ENCODE measurements around the gene GABRA4. TPM values are rescaled to one million over a fixed set of nuclear protein-coding genes. Genes with fewer than 3 reads are reported as not detected.

Gene GABRA4
- total RNA-seq, 6 experiments from 2014 or later: not detected

DNA sequence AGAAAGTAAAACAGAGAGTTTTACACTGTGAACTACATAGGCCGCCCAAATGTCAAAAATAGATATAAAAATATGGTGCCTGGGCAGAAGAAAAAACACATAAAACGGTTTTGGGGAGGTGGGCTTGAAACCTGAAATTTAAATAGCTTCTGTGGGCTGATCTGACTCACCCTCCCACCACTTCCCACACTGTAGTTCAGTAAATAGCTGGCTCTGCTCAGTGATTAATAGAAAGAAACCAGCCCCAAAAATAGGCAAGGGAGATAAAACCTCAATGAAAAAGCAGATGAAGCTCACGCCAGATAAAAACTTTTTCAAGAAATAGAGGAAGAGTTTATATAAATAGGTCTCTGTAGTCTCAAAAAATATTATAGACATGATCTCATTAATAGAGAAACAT is 71.2 kb downstream of the GABRA4 start:
- no peaks in the 10 kb centered on the region for H3K9me3 Mint-ChIP-seq
- no peaks in the 10 kb centered on the region for H3K27me3 Mint-ChIP-seq (ENCODE audit: insufficient read depth)
- H3K4me3 Mint-ChIP-seq: no peak overlapping the region
- H3K27ac Mint-ChIP-seq: no peak overlapping the region
- no peaks in the 10 kb centered on the region for H3K4me1 Mint-ChIP-seq (ENCODE audit: low read depth)
- DNase-seq: no peak
- TF ChIP-seq, protein P1, sequence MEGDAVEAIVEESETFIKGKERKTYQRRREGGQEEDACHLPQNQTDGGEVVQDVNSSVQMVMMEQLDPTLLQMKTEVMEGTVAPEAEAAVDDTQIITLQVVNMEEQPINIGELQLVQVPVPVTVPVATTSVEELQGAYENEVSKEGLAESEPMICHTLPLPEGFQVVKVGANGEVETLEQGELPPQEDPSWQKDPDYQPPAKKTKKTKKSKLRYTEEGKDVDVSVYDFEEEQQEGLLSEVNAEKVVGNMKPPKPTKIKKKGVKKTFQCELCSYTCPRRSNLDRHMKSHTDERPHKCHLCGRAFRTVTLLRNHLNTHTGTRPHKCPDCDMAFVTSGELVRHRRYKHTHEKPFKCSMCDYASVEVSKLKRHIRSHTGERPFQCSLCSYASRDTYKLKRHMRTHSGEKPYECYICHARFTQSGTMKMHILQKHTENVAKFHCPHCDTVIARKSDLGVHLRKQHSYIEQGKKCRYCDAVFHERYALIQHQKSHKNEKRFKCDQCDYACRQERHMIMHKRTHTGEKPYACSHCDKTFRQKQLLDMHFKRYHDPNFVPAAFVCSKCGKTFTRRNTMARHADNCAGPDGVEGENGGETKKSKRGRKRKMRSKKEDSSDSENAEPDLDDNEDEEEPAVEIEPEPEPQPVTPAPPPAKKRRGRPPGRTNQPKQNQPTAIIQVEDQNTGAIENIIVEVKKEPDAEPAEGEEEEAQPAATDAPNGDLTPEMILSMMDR (IDR thresholded peaks at IDR 0.05): no peak
- no peaks in the 10 kb centered on the region for H3K36me3 Mint-ChIP-seq (ENCODE audit: low read depth)

DNA sequence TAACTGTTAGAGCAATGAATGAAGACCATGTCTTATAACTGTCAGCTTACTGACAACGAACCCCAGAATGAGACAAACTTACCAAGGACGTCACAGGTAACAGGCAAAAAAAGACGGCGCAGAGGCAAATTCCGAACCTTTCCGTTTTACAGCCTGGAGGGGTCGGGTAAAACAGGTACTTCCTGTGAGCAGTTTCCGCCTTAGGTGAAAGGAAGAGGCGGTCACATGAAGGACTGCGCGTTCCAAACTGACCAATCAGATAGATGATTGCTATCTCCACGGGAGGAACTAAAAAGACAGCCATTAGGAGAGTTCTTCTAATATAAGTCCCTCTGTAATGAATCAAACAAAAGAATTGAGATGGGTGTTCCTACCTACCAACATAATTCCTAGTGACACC is 84.3 kb downstream of the GABRA4 start, which contains the start of gene COX7B2:
Gene COX7B2 (minus strand): TSS at position 168 of the 400 bp plus-strand sequence. CDS start 174,053 bp downstream, outside the sequence.
- Mint-ChIP-seq H3K27ac (no peak within 1 kb of the TSS), H3K36me3 (ENCODE audit: low read depth) (no peaks in the 10 kb centered on the region), H3K4me1 (ENCODE audit: low read depth) (no peaks in the 10 kb centered on the region), H3K9me3 (peaks cover 4% of the 10 kb centered on the region; the same call in 1 of the 2 replicates), H3K4me3 (no peak within 1 kb of the TSS), H3K27me3 (ENCODE audit: insufficient read depth) (no peaks in the 10 kb centered on the region)
- TF ChIP-seq, protein P1 (IDR thresholded peaks at IDR 0.05): no peak
- DNase-seq: no peak

DNA sequence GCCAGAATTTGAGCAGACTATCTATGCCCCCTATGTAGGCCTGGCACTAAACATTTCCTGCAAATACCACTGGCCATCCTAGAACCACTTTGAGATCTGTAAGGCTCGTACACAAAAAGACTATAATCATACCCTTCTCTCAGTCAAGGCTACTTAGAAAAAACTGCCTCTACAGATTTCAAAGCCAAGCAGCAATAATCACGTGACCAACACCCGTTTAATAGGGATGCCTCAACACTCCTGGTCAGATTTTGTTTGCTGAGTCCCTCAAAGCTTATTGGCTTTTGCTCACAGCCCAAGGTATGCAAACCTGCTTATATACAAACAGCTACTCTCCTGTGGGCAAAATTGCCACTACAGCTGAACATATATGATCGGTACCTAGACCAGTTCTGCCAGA is 85.2 kb downstream of the GABRA4 start:
- Mint-ChIP-seq H3K27me3 (ENCODE audit: insufficient read depth) (no peaks in the 10 kb centered on the region), H3K36me3 (ENCODE audit: low read depth) (no peaks in the 10 kb centered on the region), H3K9me3 (peaks cover 4% of the 10 kb centered on the region; the same call in 1 of the 2 replicates), H3K27ac (no peak overlapping the region), H3K4me3 (no peak overlapping the region), H3K4me1 (ENCODE audit: low read depth) (no peaks in the 10 kb centered on the region)
- TF ChIP-seq, protein P1 (IDR thresholded peaks at IDR 0.05): no peak
- no peak for DNase-seq

DNA sequence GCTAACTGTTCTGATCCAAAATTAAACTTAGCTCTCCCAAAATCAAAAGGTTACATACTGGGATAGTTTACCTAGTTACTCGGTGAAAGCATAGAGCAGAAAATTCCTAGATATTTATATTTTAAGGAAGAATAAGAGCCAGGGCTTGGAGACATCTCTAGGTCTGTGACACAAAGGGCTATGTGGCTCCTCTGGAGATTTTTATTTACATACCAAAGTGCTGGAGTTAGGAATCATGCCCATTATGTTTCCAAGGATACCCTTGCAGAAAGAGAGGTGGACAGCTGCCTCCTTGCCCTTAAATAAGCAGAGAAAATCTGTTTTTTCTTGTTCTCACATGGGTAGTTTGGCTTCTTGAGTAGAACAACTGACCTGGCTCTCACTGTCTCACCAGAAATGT is 93.3 kb downstream of the GABRA4 start:
- H3K36me3 Mint-ChIP-seq (ENCODE audit: low read depth): no peaks in the 10 kb centered on the region

DNA sequence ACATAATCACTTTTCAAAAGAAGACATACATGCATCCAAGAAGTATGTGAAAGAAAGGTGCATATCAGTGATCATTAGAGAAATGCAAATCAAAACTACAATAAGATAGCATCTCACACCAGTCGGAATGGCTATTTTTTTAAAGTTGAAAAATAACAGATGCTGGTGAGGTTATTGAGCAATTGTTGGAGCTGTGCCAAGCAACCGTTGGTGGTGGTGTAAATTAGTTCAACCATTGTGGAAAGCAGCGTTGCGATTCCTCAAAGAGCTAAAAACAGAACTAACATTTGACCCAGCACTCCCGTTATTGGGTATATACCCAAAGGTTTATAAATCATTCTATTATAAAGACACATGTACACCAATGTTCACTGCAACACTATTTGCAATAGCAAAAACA is 98.6 kb downstream of the GABRA4 start:
- H3K4me1 Mint-ChIP-seq (ENCODE audit: low read depth): no peaks in the 10 kb centered on the region
- H3K9me3 Mint-ChIP-seq: no peaks in the 10 kb centered on the region
- no peak overlapping the region for H3K27ac Mint-ChIP-seq
- H3K36me3 Mint-ChIP-seq (ENCODE audit: low read depth): no peaks in the 10 kb centered on the region
- no peak overlapping the region for H3K4me3 Mint-ChIP-seq
- H3K27me3 Mint-ChIP-seq (ENCODE audit: insufficient read depth): no peaks in the 10 kb centered on the region
- DNase-seq: no peak
- TF ChIP-seq, protein P1 (IDR thresholded peaks at IDR 0.05): no peak

More for the DNA sequence above, 93.3 kb downstream of the GABRA4 start:
- DNase-seq: no peak
- no peaks in the 10 kb centered on the region for H3K27me3 Mint-ChIP-seq (ENCODE audit: insufficient read depth)
- no peak overlapping the region for H3K27ac Mint-ChIP-seq
- H3K4me1 Mint-ChIP-seq (ENCODE audit: low read depth): no peaks in the 10 kb centered on the region
- H3K4me3 Mint-ChIP-seq: no peak overlapping the region
- TF ChIP-seq, protein P1 (IDR thresholded peaks at IDR 0.05): no peak
- no peaks in the 10 kb centered on the region for H3K9me3 Mint-ChIP-seq

DNA sequence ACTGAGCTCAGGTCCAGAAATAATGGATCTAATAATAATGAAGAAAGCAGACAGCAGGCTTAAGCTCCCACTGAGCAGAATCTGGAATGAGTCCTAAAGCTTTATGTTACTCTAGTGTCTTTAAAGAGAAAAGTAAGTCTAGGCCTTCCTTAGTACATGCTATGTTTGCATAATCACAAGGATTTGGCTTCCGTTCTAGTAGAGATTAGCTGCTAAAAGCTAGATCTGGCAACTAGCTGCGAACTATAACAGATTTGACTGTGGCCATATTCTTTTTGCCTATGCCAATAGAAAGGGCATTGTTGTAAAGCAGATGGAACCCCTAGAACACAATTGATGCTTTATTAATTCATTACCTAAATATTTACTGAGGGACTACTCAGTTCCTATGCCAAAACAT is 103.3 kb downstream of the GABRA4 start:
- TF ChIP-seq, protein P1 (IDR thresholded peaks at IDR 0.05): no peak
- H3K9me3 Mint-ChIP-seq: no peaks in the 10 kb centered on the region
- no peak overlapping the region for H3K27ac Mint-ChIP-seq
- DNase-seq: no peak
- no peak overlapping the region for H3K4me3 Mint-ChIP-seq
- H3K36me3 Mint-ChIP-seq (ENCODE audit: low read depth): no peaks in the 10 kb centered on the region
- H3K4me1 Mint-ChIP-seq (ENCODE audit: low read depth): no peaks in the 10 kb centered on the region
- no peaks in the 10 kb centered on the region for H3K27me3 Mint-ChIP-seq (ENCODE audit: insufficient read depth)
